ENCODE results near the gene SNX21. TPM values are rescaled to one million over a fixed set of nuclear protein-coding genes. Genes with fewer than 3 reads are reported as not detected.

SNX21 gene
- total and polyA plus RNA-seq, 2 donors (not counting 3 experiments of a cell fraction or from before 2014, with no cell fraction given): 11.6 to 11.9 TPM

DNA sequence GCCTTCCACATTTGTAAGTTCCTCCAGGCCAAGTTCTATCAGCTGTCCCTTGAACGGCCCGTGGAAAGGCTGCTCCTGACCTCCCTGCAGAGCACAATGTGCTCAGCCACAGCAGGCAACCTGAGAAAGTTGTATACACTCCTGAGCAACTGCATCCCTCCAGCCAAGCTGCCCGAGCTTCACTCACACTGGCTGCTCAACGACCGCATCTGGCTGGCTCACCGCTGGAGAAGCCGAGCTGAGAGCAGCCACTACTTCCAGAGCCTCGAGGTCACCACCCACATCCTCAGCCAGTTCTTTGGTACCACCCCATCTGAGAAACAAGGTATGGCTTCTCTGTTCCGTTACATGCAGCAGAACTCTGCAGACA, 49.5 kb downstream of the SNX21 start:
- CTCF ChIA-PET: interaction anchor here (1.2 to 2.5 kb wide), 2 partner anchors 27 to 87 kb away, joined by 3 to 11 read pairs; no protein-coding TSS in a partner anchor
- BruUV-seq (replicated peaks): no TSS peak
- dilution Hi-C loops (cut with MboI; ENCODE audit: extremely low pct_ligation_motif_present, low sequenced_read_pairs): no loop called here

More for the DNA sequence above, 49.5 kb downstream of the SNX21 start:
- no peak overlapping the region for H3K4me3 ChIP-seq (replicated peaks in 1 of 3; ENCODE audit: insufficient read depth in 1 of 3, low read depth in 1 of 3, low read length in 3 of 3)
- H3K9me1 ChIP-seq (replicated peaks; ENCODE audit: control insufficient read depth, extremely low read depth, insufficient read depth, low read length): no peaks in the 10 kb centered on the region
- no peak overlapping the region for H3K27ac ChIP-seq (ENCODE audit: insufficient read depth, low read depth, low read length)
- no peak overlapping the region for H2AFZ ChIP-seq (ENCODE audit: low read depth, low read length)
- intact Hi-C loops (cut with micrococcal nuclease): no loop called here
- peaks cover 4 to 19% of the 10 kb centered on the region in 2 experiments for H3K36me3 ChIP-seq (ENCODE audit: control insufficient read depth in 2 of 2, extremely low read depth in 1 of 2, insufficient read depth in 2 of 2, low read length in 2 of 2)
- no peak overlapping the region for H3K9ac ChIP-seq (replicated peaks; ENCODE audit: extremely low read depth, insufficient read depth, low read length)
- no peaks in the 10 kb centered on the region for H4K20me1 ChIP-seq (replicated peaks; ENCODE audit: control insufficient read depth, extremely low read depth, insufficient read depth, low read length)
- DNase-seq (ENCODE audit: low read depth, low spot score): no peak
- POLR2A ChIA-PET: interaction anchor here (0.7 kb wide), 1 partner anchor 52 kb away, joined by 4 read pairs; no protein-coding TSS in a partner anchor
- H3K4me2 ChIP-seq (ENCODE audit: insufficient read depth, low read length): no peak overlapping the region
- no peaks in the 10 kb centered on the region for H3K9me3 ChIP-seq (replicated peaks; ENCODE audit: control insufficient read depth, insufficient read depth, low read length)
- no peak for TF ChIP-seq EZH2 (IDR thresholded peaks at IDR 0.05; ENCODE audit: borderline replicate concordance, low read depth, low read length, severe bottlenecking)
- TF ChIP-seq POLR2A (IDR thresholded peaks at IDR 0.05; ENCODE audit: low read depth, low read length): no peak
- TF ChIP-seq MYC (IDR thresholded peaks at IDR 0.05; ENCODE audit: low read depth, low read length): no peak
- no peak for TF ChIP-seq FOS (IDR thresholded peaks at IDR 0.05; ENCODE audit: borderline replicate concordance, insufficient read depth, low read length)
- TF ChIP-seq JUN (IDR thresholded peaks at IDR 0.05; ENCODE audit: borderline replicate concordance, insufficient read depth, insufficient read length, low read depth): no peak
- no peak for TF ChIP-seq GATA2 (IDR thresholded peaks at IDR 0.05; ENCODE audit: insufficient read depth, insufficient read length, low read depth, low read length)
- no peak for TF ChIP-seq POLR2AphosphoS5 (IDR thresholded peaks at IDR 0.05; ENCODE audit: insufficient read depth, low read depth, low read length)
- TF ChIP-seq, protein P1, sequence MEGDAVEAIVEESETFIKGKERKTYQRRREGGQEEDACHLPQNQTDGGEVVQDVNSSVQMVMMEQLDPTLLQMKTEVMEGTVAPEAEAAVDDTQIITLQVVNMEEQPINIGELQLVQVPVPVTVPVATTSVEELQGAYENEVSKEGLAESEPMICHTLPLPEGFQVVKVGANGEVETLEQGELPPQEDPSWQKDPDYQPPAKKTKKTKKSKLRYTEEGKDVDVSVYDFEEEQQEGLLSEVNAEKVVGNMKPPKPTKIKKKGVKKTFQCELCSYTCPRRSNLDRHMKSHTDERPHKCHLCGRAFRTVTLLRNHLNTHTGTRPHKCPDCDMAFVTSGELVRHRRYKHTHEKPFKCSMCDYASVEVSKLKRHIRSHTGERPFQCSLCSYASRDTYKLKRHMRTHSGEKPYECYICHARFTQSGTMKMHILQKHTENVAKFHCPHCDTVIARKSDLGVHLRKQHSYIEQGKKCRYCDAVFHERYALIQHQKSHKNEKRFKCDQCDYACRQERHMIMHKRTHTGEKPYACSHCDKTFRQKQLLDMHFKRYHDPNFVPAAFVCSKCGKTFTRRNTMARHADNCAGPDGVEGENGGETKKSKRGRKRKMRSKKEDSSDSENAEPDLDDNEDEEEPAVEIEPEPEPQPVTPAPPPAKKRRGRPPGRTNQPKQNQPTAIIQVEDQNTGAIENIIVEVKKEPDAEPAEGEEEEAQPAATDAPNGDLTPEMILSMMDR (IDR thresholded peaks at IDR 0.05; ENCODE audit: extremely low read depth in 1 of 2, insufficient read depth in 1 of 2, low read depth in 1 of 2, low read length in 2 of 2): no peak
- TF ChIP-seq, protein P2, sequence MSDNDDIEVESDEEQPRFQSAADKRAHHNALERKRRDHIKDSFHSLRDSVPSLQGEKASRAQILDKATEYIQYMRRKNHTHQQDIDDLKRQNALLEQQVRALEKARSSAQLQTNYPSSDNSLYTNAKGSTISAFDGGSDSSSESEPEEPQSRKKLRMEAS (IDR thresholded peaks at IDR 0.05; ENCODE audit: insufficient read depth, insufficient read length): no peak
- H3K4me1 ChIP-seq (ENCODE audit: control insufficient read depth, extremely low read depth, insufficient read depth, low read length): peaks cover 11% of the 10 kb centered on the region
- FAIRE-seq: no peak
- H3K79me2 ChIP-seq (ENCODE audit: control insufficient read depth, insufficient read depth, low read length): peaks cover 24% of the 10 kb centered on the region
- H3K27me3 ChIP-seq (ENCODE audit: control insufficient read depth in 2 of 2, insufficient read depth in 2 of 2, low read length in 2 of 2): no peaks in the 10 kb centered on the region
